Heart right ventricle (tissue), 16 donors: Measurements from ENCODE around the gene DYRK1A. TPM values are rescaled to one million over a fixed set of nuclear protein-coding genes. Genes with fewer than 3 reads are reported as not detected.
A peak's percentile ranks its signal among the peaks of the same experiment; 100 is the strongest.

Experiments used
- ATAC-seq, 8 donors: fragments of 200-7000 bp; cut with Tn5 transposase; one replicate each; pipeline ENCODE4 v1.9.1; 2020; ENCODE audit warnings: mild to moderate bottlenecking in 8 of 8, moderate library complexity in 8 of 8, moderate number of reproducible peaks in 1 of 8
- DNase-seq, 2 donors: peaks; one replicate each; pipeline ENCODE4 v3.0.0-alpha.2; 2020
- H3K27ac ChIP-seq, 10 donors: fragments of 200-600 bp; sonication (generic) in 2 of 10; one replicate each; pipeline versions ENCODE4 v1.5.0 to v1.8.0; 2020 to 2022; ENCODE audit warnings: mild to moderate bottlenecking in 3 of 10
- H3K27me3 ChIP-seq, 7 donors: fragments of 200-600 bp; one replicate each; pipeline ENCODE4 v1.8.0; 2021 to 2022; ENCODE audit warnings: mild to moderate bottlenecking in 2 of 7
- H3K36me3 ChIP-seq, 9 donors: fragments of 200-600 bp; sonication (generic) in 1 of 9; one replicate each; pipeline versions ENCODE4 v1.5.0 to v1.8.0; 2020 to 2022; ENCODE audit warnings: mild to moderate bottlenecking in 2 of 9
- H3K4me1 ChIP-seq, 9 donors: fragments of 200-600 bp; sonication (generic) in 1 of 9; one replicate each; pipeline versions ENCODE4 v1.5.0 to v1.8.0; 2020 to 2022; ENCODE audit warnings: mild to moderate bottlenecking in 4 of 9
- H3K4me3 ChIP-seq, 10 donors: fragments of 200-600 bp; sonication (generic) in 2 of 10; one replicate each; pipeline versions ENCODE4 v1.5.0 to v1.8.0; 2020 to 2022; ENCODE audit warnings: mild to moderate bottlenecking in 7 of 10, moderate library complexity in 2 of 10
- H3K9me3 ChIP-seq, 11 donors: fragments of 200-600 bp in 10 of 11; sonication (generic) in 2 of 11; one replicate each; pipeline versions ENCODE4 v1.5.0 to v1.8.0; 2013 to 2022; ENCODE audit warnings: mild to moderate bottlenecking in 2 of 11, control low read depth in 1 of 11, moderate library complexity in 1 of 11
- CTCF ChIP-seq, 9 donors: fragments of 200-600 bp; sonication (generic) in 2 of 9; IDR thresholded peaks; one replicate each; pipeline versions ENCODE4 v1.5.0 to v1.8.0; 2021 to 2022; ENCODE audit warnings: antibody characterized with exemption in 9 of 9, mild to moderate bottlenecking in 5 of 9, moderate library complexity in 1 of 9
- WGBS, 2 donors: extraction: QIAGEN DNeasy Blood & Tissue Kit; methylation state at CpG; one replicate each; pipeline ENCODE4 v1.1.7; 2013; ENCODE audit warnings: inconsistent platforms in 1 of 2; 5-methylcytosine and 5-hydroxymethylcytosine counted together
- intact Hi-C, 10 donors: fragments of 100-400 bp; cut with DNase I; formaldehyde crosslinking; loops; one replicate each; pipeline versions ENCODE4 v1.11.1 to v1.14.2; 2022
- polyA plus RNA-seq, 2 donors: library from polyadenylated mRNA; stranded (reverse); fragments of 200-250 nt; gene quantifications; one replicate each; pipeline ENCODE4 v1.2.3, GENCODE V29; 2013
- total RNA-seq, 10 donors: library from RNA; stranded (reverse); fragmentation: NEBNext Ultra II Directional in 3 of 10; extraction: Animal tissue kit (Norgen Biotek cat#: 25700) in 3 of 10; gene quantifications; one replicate each; pipeline versions ENCODE4 v1.2.1 to v1.2.4, GENCODE V29; 2021 to 2023
- donor health status: Arrhythmogenic right ventricular cardiomyopathy.
- donor health status: ischemic (EF 13 %, LVEDD 7.1; RV severe dilation, severe dysfunction).
- donor health status: healthy with polysubstance abuse.
- donor health status: DM: no; HTN: yes; CAD: no.
- donor health status: DM: no; HTN: no; CAD: no.
- donor health status: ischemic (EF 25% LVEDD 6.9; RV normal size, moderate dysfunction).
- donor health status: ischemic (EF 25% LVEDD 5.7; RV mildly dilated, moderate dysfunction).
- donor health status: healthy.
- donor health status: DM: yes; HTN: yes; CAD: no.
- donor health status: Ischemic cardiomyopathy.
- donor health status: ischemic (EF 35%, LVEDD 5.7; RV mildly dilated, moderate dysfunction).
- donor health status: nonischemic (EF 11% LVEDD 7.7; RV severe dilation, severe dysfunction).
- donor health status: DM: yes; HTN: yes; CAD: no.
- donor health status: PGD.
- donor health status: ischemic (EF 29% LVEDD 5.4; RV normal size, mild dysfunction).
- donor health status: nonischemic (EF 23%, LVEDD 6.1; RV moderate dilation, normal function).

The DYRK1A gene
- total and polyA plus RNA-seq, 12 donors, result 24.7 to 94.2 (median 73.2) TPM

- TF ChIP-seq CTCF (IDR thresholded peaks at IDR 0.05), result no peak
- 88 to 90% methylated on average over 7 of the region's 7 CpGs for WGBS, 2 donors
- no peak for ATAC-seq
- Histone ChIP-seq H3K36me3 (no peaks in the 10 kb centered on the region), H3K4me3 (no peak overlapping the region), H3K4me1 (peaks cover 0 to 34% (median 26%) of the 10 kb centered on the region in 9 donors), H3K27ac (no peak overlapping the region), H3K27me3 (no peaks in the 10 kb centered on the region), H3K9me3 (peaks cover 0 to 11% (median 0%) of the 10 kb centered on the region in 11 donors)
- DNase-seq, result no peak
- intact Hi-C loops, result loop anchor here in 6 of 10 donors (5.0 to 10.0 kb wide), 7 partner anchors 67 to 487 kb away; partner anchors contain the start of genes DYRK1A (in 3 of the 6), VPS26C (in 2 of the 6), PIGP (in 1 of the 6) and TTC3 (in 1 of the 6)
These were observed 194.9 kb downstream of the DYRK1A start for GRCh38 chr21:37561506-37561905.

GRCh38 chr21:37561941-37562919, 195.7 kb downstream of the DYRK1A start:
- TF ChIP-seq CTCF (IDR thresholded peaks at IDR 0.05), result no peak
- DNase-seq (no peak), ATAC-seq (no peak)
- 91% methylated on average over 11 of the region's 11 CpGs for WGBS, 2 donors
- Histone ChIP-seq H3K4me3 (no peak overlapping the region), H3K27me3 (no peaks in the 10 kb centered on the region), H3K4me1 (peaks cover 0 to 34% (median 26%) of the 10 kb centered on the region in 9 donors), H3K36me3 (no peaks in the 10 kb centered on the region), H3K27ac (peak overlapping the region in 2 of 10 donors; percentile 95 to 97), H3K9me3 (peaks cover 0 to 11% (median 0%) of the 10 kb centered on the region in 11 donors)
- intact Hi-C loops, result loop anchor here in 6 of 10 donors (5.0 to 10.0 kb wide), 7 partner anchors 67 to 487 kb away; partner anchors contain the start of genes DYRK1A (in 3 of the 6), VPS26C (in 2 of the 6), PIGP (in 1 of the 6) and TTC3 (in 1 of the 6)

GRCh38 chr21:37562920-37563640, 196.5 kb downstream of the DYRK1A start:
- H3K27ac ChIP-seq, result peak overlapping the region; percentile 55 to 98 (median 94)

More at GRCh38 chr21:37562920-37563640, 196.5 kb downstream of the DYRK1A start:
- Histone ChIP-seq H3K4me1 (peaks cover 0 to 40% (median 26%) of the 10 kb centered on the region in 9 donors), H3K4me3 (peak overlapping the region; percentile 58 to 92 (median 70)), H3K9me3 (peaks cover 0 to 11% (median 0%) of the 10 kb centered on the region in 11 donors), H3K27me3 (no peaks in the 10 kb centered on the region), H3K36me3 (no peaks in the 10 kb centered on the region)
- peak; percentile 0 to 24 (median 6) for ATAC-seq
- DNase-seq, result peak; percentile 23 to 32
- 45% methylated on average over 22 of the region's 22 CpGs for WGBS, 2 donors
- no peak for TF ChIP-seq CTCF (IDR thresholded peaks at IDR 0.05)
- intact Hi-C loops, result loop anchor here in 6 of 10 donors (5.0 to 10.0 kb wide), 7 partner anchors 68 to 488 kb away; partner anchors contain the start of genes DYRK1A (in 3 of the 6), VPS26C (in 2 of the 6), PIGP (in 1 of the 6) and TTC3 (in 1 of the 6)
